ENCODE data around the gene BICC1.

DNA sequence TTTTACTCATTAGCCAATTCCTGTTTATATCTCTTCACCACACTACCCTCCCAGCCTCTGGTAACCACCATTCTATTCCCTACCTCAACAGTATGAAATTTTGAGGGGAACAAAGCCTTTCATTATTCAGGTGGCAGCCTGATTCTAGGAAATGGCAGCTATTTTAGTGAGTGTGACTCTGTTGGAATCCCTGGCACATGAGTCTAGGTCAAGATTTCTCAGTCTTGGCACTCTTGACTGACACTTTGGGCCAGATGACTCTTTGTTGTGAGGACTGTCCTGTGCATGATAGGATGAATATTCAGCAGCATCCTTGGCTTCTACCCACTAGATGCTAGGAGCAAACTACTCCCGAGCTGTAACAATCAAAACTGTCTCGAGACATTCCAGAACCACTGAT lies 341.0 kb downstream of the BICC1 start:
- TF ChIP-seq EP300 (IDR thresholded peaks at IDR 0.05; ENCODE audit: low read depth) (no peak), POLR2A (IDR thresholded peaks at IDR 0.05) (no peak)
- TF ChIP-seq, protein P1, sequence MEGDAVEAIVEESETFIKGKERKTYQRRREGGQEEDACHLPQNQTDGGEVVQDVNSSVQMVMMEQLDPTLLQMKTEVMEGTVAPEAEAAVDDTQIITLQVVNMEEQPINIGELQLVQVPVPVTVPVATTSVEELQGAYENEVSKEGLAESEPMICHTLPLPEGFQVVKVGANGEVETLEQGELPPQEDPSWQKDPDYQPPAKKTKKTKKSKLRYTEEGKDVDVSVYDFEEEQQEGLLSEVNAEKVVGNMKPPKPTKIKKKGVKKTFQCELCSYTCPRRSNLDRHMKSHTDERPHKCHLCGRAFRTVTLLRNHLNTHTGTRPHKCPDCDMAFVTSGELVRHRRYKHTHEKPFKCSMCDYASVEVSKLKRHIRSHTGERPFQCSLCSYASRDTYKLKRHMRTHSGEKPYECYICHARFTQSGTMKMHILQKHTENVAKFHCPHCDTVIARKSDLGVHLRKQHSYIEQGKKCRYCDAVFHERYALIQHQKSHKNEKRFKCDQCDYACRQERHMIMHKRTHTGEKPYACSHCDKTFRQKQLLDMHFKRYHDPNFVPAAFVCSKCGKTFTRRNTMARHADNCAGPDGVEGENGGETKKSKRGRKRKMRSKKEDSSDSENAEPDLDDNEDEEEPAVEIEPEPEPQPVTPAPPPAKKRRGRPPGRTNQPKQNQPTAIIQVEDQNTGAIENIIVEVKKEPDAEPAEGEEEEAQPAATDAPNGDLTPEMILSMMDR (IDR thresholded peaks at IDR 0.05), result no peak
